ENCODE measurements around the gene C1QL2. TPM values are rescaled to one million over a fixed set of nuclear protein-coding genes. Genes with fewer than 3 reads are reported as not detected.

The C1QL2 gene
- total and polyA plus RNA-seq, 10 donors, result not detected

- intact Hi-C loops (cut with DNase I; ENCODE audit: low total_unique reads), result no loop called here
- H3K27ac ChIP-seq, result no peak overlapping the region
- H3K36me3 ChIP-seq, result no peaks in the 10 kb centered on the region
- TF ChIP-seq POLR2AphosphoS5 (IDR thresholded peaks at IDR 0.05), result no peak
- peaks cover 0 to 41% (median 0%) of the 10 kb centered on the region in 7 donors for H3K27me3 ChIP-seq (replicated peaks in 1 of 7)
- 89 to 95% (median 91%) methylated on average over 5 of the region's 5 CpGs for WGBS, 5 donors
- no peaks in the 10 kb centered on the region for H3K9me3 ChIP-seq
- H3K4me1 ChIP-seq, result peaks cover 0 to 9% (median 1%) of the 10 kb centered on the region in 6 donors
- peak; percentile 45 for DNase-seq
- H3K4me3 ChIP-seq, result no peak overlapping the region
Measured at GRCh38 chr2:119195001-119195400, 36.5 kb upstream of the C1QL2 start.

- DNase-seq, result peak; percentile 21
- H3K4me1 ChIP-seq, result peaks cover 0 to 3% (median 0%) of the 10 kb centered on the region in 6 donors
- intact Hi-C loops (cut with DNase I; ENCODE audit: low total_unique reads), result no loop called here
- WGBS, 5 donors, result 83 to 89% (median 86%) methylated on average over 6 of the region's 6 CpGs
- H3K27me3 ChIP-seq (replicated peaks in 1 of 7), result peaks cover 0 to 39% (median 3%) of the 10 kb centered on the region in 7 donors
- no peak overlapping the region for H3K4me3 ChIP-seq
- no peaks in the 10 kb centered on the region for H3K9me3 ChIP-seq
- no peaks in the 10 kb centered on the region for H3K36me3 ChIP-seq
- no peak overlapping the region for H3K27ac ChIP-seq
- no peak for TF ChIP-seq POLR2AphosphoS5 (IDR thresholded peaks at IDR 0.05)
- no peak for TF ChIP-seq POLR2A (IDR thresholded peaks at IDR 0.05)
- no peak for TF ChIP-seq CTCF (IDR thresholded peaks at IDR 0.05 in 8 of 11, conservative IDR thresholded peaks at IDR 0.05 in 3 of 11)
Measured at GRCh38 chr2:119192893-119193292, 34.3 kb upstream of the C1QL2 start.

- intact Hi-C loops (cut with DNase I; ENCODE audit: low total_unique reads), result no loop called here
- Histone ChIP-seq H3K4me1 (no peaks in the 10 kb centered on the region), H3K27ac (no peak overlapping the region), H3K36me3 (no peaks in the 10 kb centered on the region), H3K9me3 (no peaks in the 10 kb centered on the region), H3K4me3 (no peak overlapping the region), H3K27me3 (replicated peaks in 1 of 7) (peaks cover 0 to 25% (median 3%) of the 10 kb centered on the region in 7 donors)
- DNase-seq, result peak; percentile 21
- WGBS, 5 donors, result 32 to 43% (median 34%) methylated on average over 8 of the region's 8 CpGs
- TF ChIP-seq CTCF (IDR thresholded peaks at IDR 0.05 in 8 of 11, conservative IDR thresholded peaks at IDR 0.05 in 3 of 11), result no peak
- no peak for TF ChIP-seq POLR2A (IDR thresholded peaks at IDR 0.05)
- TF ChIP-seq POLR2AphosphoS5 (IDR thresholded peaks at IDR 0.05), result no peak
Measured at GRCh38 chr2:119190321-119191111, 32.0 kb upstream of the C1QL2 start.

- H3K27ac ChIP-seq, result no peak overlapping the region
- H3K36me3 ChIP-seq, result no peaks in the 10 kb centered on the region
- no peaks in the 10 kb centered on the region for H3K9me3 ChIP-seq
- H3K4me3 ChIP-seq, result no peak overlapping the region
- WGBS, 5 donors, result 84 to 95% (median 89%) methylated on average over 7 of the region's 7 CpGs
- H3K27me3 ChIP-seq (replicated peaks in 1 of 7), result peaks cover 0 to 4% (median 0%) of the 10 kb centered on the region in 7 donors
- no peak for DNase-seq
- peaks cover 0 to 7% (median 0%) of the 10 kb centered on the region in 6 donors for H3K4me1 ChIP-seq
- intact Hi-C loops (cut with DNase I; ENCODE audit: low total_unique reads), result no loop called here
- TF ChIP-seq POLR2AphosphoS5 (IDR thresholded peaks at IDR 0.05) (no peak), POLR2A (IDR thresholded peaks at IDR 0.05) (no peak), CTCF (IDR thresholded peaks at IDR 0.05 in 8 of 11, conservative IDR thresholded peaks at IDR 0.05 in 3 of 11) (no peak)
Measured at GRCh38 chr2:119184512-119184911, 26.0 kb upstream of the C1QL2 start.

All from spleen (tissue), 11 donors.